Hematopoietic multipotent progenitor cell (in vitro differentiated cells): ENCODE data around the gene ZNF860. TPM values are rescaled to one million over a fixed set of nuclear protein-coding genes. Genes with fewer than 3 reads are reported as not detected.

Experiments used
- small RNA-seq: library from RNA; depleted of rRNA; stranded (forward); fragments of <200 nt; gene quantifications from one replicate; pipeline ENCODE3, GENCODE V24; 2012
- total RNA-seq: library from RNA; depleted of rRNA; stranded (reverse); fragments of >200 nt; gene quantifications from one replicate; pipeline ENCODE4 v1.2.3, GENCODE V29; 2012

The ZNF860 gene
- total RNA-seq, 1 donor: under 0.01 TPM

Small RNA genes within 50 kb of the gene (small RNA-seq; reads per million reads assigned to genes)
- gene RF00402: not detected

Other genes with a start within 250 kb of the ZNF860 start
- 0.81 TPM for gene OSBPL10, start 488 bp upstream of the ZNF860 start, total RNA-seq
- gene GPD1L, start 124.9 kb downstream of the ZNF860 start, total RNA-seq: 5.9 TPM